Neural cell (in vitro differentiated cells): ENCODE measurements around the gene PTTG1. TPM values are rescaled to one million over a fixed set of nuclear protein-coding genes. Genes with fewer than 3 reads are reported as not detected.

Source experiments
- H2AFZ ChIP-seq: fragments of 200-600, 300-800 bp; sonication (generic), shearing (Covaris generic); 2 replicates; pipeline ENCODE4 v1.6.0; 2014; ENCODE audit warnings: low read depth, mild to moderate bottlenecking, antibody characterized with exemption, low read length, moderate library complexity
- H3F3A ChIP-seq: fragments of 200-600 bp; shearing (Covaris generic); 2 replicates; pipeline ENCODE4 v1.6.1; 2016; ENCODE audit warnings: mild to moderate bottlenecking, moderate library complexity, mixed read lengths, antibody characterized with exemption, low read length; ENCODE audit not compliant: insufficient read depth, poor library complexity, severe bottlenecking
- H3K27ac ChIP-seq: fragments of 200-600, 300-800 bp; sonication (generic), shearing (Covaris generic); 2 replicates; pipeline ENCODE4 v1.5.1; 2014; ENCODE audit warnings: mild to moderate bottlenecking, low read length, moderate library complexity
- H3K27me3 ChIP-seq: fragments of 300-800, 200-600 bp; sonication (generic), shearing (Covaris generic); 2 replicates; pipeline ENCODE4 v1.6.0; 2014; ENCODE audit warnings: mild to moderate bottlenecking, low read depth, low read length, moderate library complexity; ENCODE audit not compliant: insufficient read depth
- H3K36me3 ChIP-seq: fragments of 300-800, 200-600 bp; sonication (generic), shearing (Covaris generic); 2 replicates; pipeline ENCODE4 v1.5.1; 2014; ENCODE audit warnings: mild to moderate bottlenecking, antibody characterized with exemption, low read length, moderate library complexity; ENCODE audit not compliant: insufficient read depth
- H3K4me2 ChIP-seq: fragments of 300-800, 200-600 bp; sonication (generic), shearing (Covaris generic); 2 replicates; pipeline ENCODE4 v1.6.0; 2014; ENCODE audit warnings: mild to moderate bottlenecking, low read length
- H3K4me3 ChIP-seq: fragments of 300-800, 200-600 bp; sonication (generic), shearing (Covaris generic); 2 replicates; pipeline ENCODE4 v1.5.1; 2014; ENCODE audit warnings: mild to moderate bottlenecking, low read length, moderate library complexity
- H3K79me2 ChIP-seq: fragments of 200-600 bp; shearing (Covaris generic); replicated peaks from 2 replicates; pipeline ENCODE4 v1.6.0; 2014; ENCODE audit warnings: mild to moderate bottlenecking, low read length, moderate library complexity; ENCODE audit not compliant: insufficient read depth
- H3K9ac ChIP-seq: fragments of 300-800, 200-600 bp; sonication (generic), shearing (Covaris generic); 2 replicates; pipeline ENCODE4 v1.6.1; 2016; ENCODE audit warnings: mild to moderate bottlenecking, low read length, mixed read lengths
- H3K9me2 ChIP-seq: fragments of 200-600 bp; shearing (Covaris generic); 2 replicates; pipeline ENCODE4 v1.6.1; 2016; ENCODE audit warnings: mild to moderate bottlenecking, low read length, mixed read lengths; ENCODE audit not compliant: insufficient read depth
- H3K9me3 ChIP-seq: fragments of 200-600, 300-800 bp; sonication (generic), shearing (Covaris generic); 2 replicates; pipeline ENCODE4 v1.6.1; 2016; ENCODE audit warnings: mild to moderate bottlenecking, mixed run types, low read length, moderate library complexity, mixed read lengths
- H4K20me1 ChIP-seq: fragments of 200-600 bp; shearing (Covaris generic); 2 replicates; pipeline ENCODE4 v1.6.1; 2016; ENCODE audit warnings: mild to moderate bottlenecking, mixed run types; ENCODE audit not compliant: insufficient read depth
- EP300 ChIP-seq: fragments of 450-650 bp; conservative IDR thresholded peaks from 2 replicates; pipeline ENCODE4 v1.6.1; 2014; ENCODE audit warnings: antibody characterized with exemption, mild to moderate bottlenecking, moderate library complexity; ENCODE audit not compliant: poor library complexity, severe bottlenecking
- EZH2 ChIP-seq: fragments of 200-600, 300-800 bp; shearing (Covaris generic), sonication (generic); IDR thresholded peaks from 2 replicates; pipeline ENCODE4 v1.6.1; 2014; ENCODE audit warnings: antibody characterized with exemption, low read length, borderline replicate concordance, mild to moderate bottlenecking; ENCODE audit not compliant: insufficient read depth, poor library complexity, severe bottlenecking
- MXI1 ChIP-seq: fragments of 450-650 bp; conservative IDR thresholded peaks from 2 replicates; pipeline ENCODE4 v1.6.1; 2014; ENCODE audit warnings: antibody characterized with exemption, mild to moderate bottlenecking; ENCODE audit not compliant: poor library complexity, severe bottlenecking
- POLR2AphosphoS5 ChIP-seq: IDR thresholded peaks from 2 replicates; pipeline ENCODE4 v1.6.1; 2012
- RAD21 ChIP-seq: fragments of 450-650 bp; conservative IDR thresholded peaks from 2 replicates; pipeline ENCODE4 v1.6.1; 2014; ENCODE audit warnings: antibody characterized with exemption, mild to moderate bottlenecking, moderate library complexity
- SMC3 ChIP-seq: fragments of 450-650 bp; conservative IDR thresholded peaks from 2 replicates; pipeline ENCODE4 v1.6.1; 2014; ENCODE audit warnings: antibody characterized with exemption, mild to moderate bottlenecking, moderate library complexity; ENCODE audit not compliant: poor library complexity
- TAF1 ChIP-seq: IDR thresholded peaks from 2 replicates; pipeline ENCODE4 v1.6.1; 2012; ENCODE audit warnings: low read depth
- polyA plus RNA-seq: library from polyadenylated mRNA; depleted of rRNA; stranded (reverse); fragments of >200 nt; gene quantifications from 2 replicates; pipeline ENCODE4 v1.2.3, GENCODE V29; 2014
- TF ChIP-seq, protein P1 (sequence below): IDR thresholded peaks from 2 replicates; pipeline ENCODE4 v1.6.1; 2012; ENCODE audit warnings: borderline replicate concordance
- TF ChIP-seq, protein P2 (sequence below): fragments of 450-650 bp; IDR thresholded peaks from 2 replicates; pipeline ENCODE4 v1.5.1; 2014; ENCODE audit warnings: antibody characterized with exemption, mild to moderate bottlenecking, moderate library complexity; ENCODE audit not compliant: poor library complexity, severe bottlenecking

Gene PTTG1
- polyA plus RNA-seq, 1 donor from 2014 or later, result 42.6 TPM

- TF ChIP-seq SMC3 (no peak), MXI1 (no peak), TAF1 (no peak), EP300 (no peak), POLR2AphosphoS5 (no peak), RAD21 (no peak), EZH2 (no peak)
- TF ChIP-seq, protein P1, sequence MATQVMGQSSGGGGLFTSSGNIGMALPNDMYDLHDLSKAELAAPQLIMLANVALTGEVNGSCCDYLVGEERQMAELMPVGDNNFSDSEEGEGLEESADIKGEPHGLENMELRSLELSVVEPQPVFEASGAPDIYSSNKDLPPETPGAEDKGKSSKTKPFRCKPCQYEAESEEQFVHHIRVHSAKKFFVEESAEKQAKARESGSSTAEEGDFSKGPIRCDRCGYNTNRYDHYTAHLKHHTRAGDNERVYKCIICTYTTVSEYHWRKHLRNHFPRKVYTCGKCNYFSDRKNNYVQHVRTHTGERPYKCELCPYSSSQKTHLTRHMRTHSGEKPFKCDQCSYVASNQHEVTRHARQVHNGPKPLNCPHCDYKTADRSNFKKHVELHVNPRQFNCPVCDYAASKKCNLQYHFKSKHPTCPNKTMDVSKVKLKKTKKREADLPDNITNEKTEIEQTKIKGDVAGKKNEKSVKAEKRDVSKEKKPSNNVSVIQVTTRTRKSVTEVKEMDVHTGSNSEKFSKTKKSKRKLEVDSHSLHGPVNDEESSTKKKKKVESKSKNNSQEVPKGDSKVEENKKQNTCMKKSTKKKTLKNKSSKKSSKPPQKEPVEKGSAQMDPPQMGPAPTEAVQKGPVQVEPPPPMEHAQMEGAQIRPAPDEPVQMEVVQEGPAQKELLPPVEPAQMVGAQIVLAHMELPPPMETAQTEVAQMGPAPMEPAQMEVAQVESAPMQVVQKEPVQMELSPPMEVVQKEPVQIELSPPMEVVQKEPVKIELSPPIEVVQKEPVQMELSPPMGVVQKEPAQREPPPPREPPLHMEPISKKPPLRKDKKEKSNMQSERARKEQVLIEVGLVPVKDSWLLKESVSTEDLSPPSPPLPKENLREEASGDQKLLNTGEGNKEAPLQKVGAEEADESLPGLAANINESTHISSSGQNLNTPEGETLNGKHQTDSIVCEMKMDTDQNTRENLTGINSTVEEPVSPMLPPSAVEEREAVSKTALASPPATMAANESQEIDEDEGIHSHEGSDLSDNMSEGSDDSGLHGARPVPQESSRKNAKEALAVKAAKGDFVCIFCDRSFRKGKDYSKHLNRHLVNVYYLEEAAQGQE, result no peak
- TF ChIP-seq, protein P2, sequence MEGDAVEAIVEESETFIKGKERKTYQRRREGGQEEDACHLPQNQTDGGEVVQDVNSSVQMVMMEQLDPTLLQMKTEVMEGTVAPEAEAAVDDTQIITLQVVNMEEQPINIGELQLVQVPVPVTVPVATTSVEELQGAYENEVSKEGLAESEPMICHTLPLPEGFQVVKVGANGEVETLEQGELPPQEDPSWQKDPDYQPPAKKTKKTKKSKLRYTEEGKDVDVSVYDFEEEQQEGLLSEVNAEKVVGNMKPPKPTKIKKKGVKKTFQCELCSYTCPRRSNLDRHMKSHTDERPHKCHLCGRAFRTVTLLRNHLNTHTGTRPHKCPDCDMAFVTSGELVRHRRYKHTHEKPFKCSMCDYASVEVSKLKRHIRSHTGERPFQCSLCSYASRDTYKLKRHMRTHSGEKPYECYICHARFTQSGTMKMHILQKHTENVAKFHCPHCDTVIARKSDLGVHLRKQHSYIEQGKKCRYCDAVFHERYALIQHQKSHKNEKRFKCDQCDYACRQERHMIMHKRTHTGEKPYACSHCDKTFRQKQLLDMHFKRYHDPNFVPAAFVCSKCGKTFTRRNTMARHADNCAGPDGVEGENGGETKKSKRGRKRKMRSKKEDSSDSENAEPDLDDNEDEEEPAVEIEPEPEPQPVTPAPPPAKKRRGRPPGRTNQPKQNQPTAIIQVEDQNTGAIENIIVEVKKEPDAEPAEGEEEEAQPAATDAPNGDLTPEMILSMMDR, result no peak
- Histone ChIP-seq H2AFZ (no peak overlapping the region), H3K9ac (no peak overlapping the region), H3K79me2 (no peaks in the 10 kb centered on the region), H3K4me3 (no peak overlapping the region), H3K27ac (no peak overlapping the region), H3K9me2 (no peaks in the 10 kb centered on the region), H3K9me3 (no peaks in the 10 kb centered on the region), H3K36me3 (no peaks in the 10 kb centered on the region), H3F3A (no peaks in the 10 kb centered on the region), H4K20me1 (no peaks in the 10 kb centered on the region), H3K27me3 (no peaks in the 10 kb centered on the region), H3K4me2 (no peak overlapping the region)
Measured at GRCh38 chr5:160467555-160468362, 46.1 kb downstream of the PTTG1 start.

- Histone ChIP-seq H3F3A (no peaks in the 10 kb centered on the region), H4K20me1 (no peaks in the 10 kb centered on the region), H3K4me3 (no peak overlapping the region), H3K27ac (no peak overlapping the region), H3K9me3 (no peaks in the 10 kb centered on the region), H3K4me2 (no peak overlapping the region), H3K9me2 (no peaks in the 10 kb centered on the region), H3K9ac (no peak overlapping the region), H2AFZ (no peak overlapping the region), H3K79me2 (no peaks in the 10 kb centered on the region), H3K27me3 (no peaks in the 10 kb centered on the region), H3K36me3 (no peaks in the 10 kb centered on the region)
- TF ChIP-seq RAD21, result no peak
- TF ChIP-seq EP300, result no peak
- TF ChIP-seq, protein P1, result no peak
- TF ChIP-seq, protein P2, result no peak
- no peak for TF ChIP-seq SMC3
- no peak for TF ChIP-seq EZH2
- TF ChIP-seq POLR2AphosphoS5, result no peak
- no peak for TF ChIP-seq MXI1
- TF ChIP-seq TAF1, result no peak
Measured at GRCh38 chr5:160468363-160468975, 46.8 kb downstream of the PTTG1 start.
